Lower leg skin (tissue), 4 donors: ENCODE measurements around the gene PDZD2. TPM values are rescaled to one million over a fixed set of nuclear protein-coding genes. Genes with fewer than 3 reads are reported as not detected.

Experiments used
- DNase-seq, 2 donors: peaks; one replicate each; pipeline ENCODE4 v3.0.0-alpha.2; 2019; ENCODE audit warnings: low spot score in 2 of 2
- H3K4me3 ChIP-seq: fragments of 200-600 bp; sonication (generic); 2 replicates; pipeline ENCODE4 v1.5.1; 2017; ENCODE audit warnings: mild to moderate bottlenecking, low read depth; ENCODE audit not compliant: poor library complexity, severe bottlenecking
- CTCF ChIP-seq, 3 donors: fragments of 450-650 bp; IDR thresholded peaks; one replicate each; pipeline ENCODE4 v1.5.1; 2016; ENCODE audit warnings: antibody characterized with exemption in 3 of 3, mild to moderate bottlenecking in 3 of 3, moderate library complexity in 2 of 3
- POLR2A ChIP-seq, 2 donors: fragments of 450-650 bp; IDR thresholded peaks; one replicate each; pipeline ENCODE4 v1.6.1; 2016 to 2017; ENCODE audit warnings: antibody characterized with exemption in 2 of 2, mild to moderate bottlenecking in 1 of 2, moderate library complexity in 1 of 2
- WGBS, 2 donors: methylation state at CpG; one replicate each; pipeline ENCODE4 v1.1.5; 2018; 5-methylcytosine and 5-hydroxymethylcytosine counted together
- intact Hi-C: fragments of 100-400 bp; cut with DNase I; formaldehyde crosslinking; loops from one replicate; pipeline ENCODE4 v1.15.0; 2023; ENCODE audit warnings: low total_unique reads
- total RNA-seq, 4 donors: library from RNA; depleted of rRNA; stranded (reverse); fragments of >200 nt; gene quantifications; one replicate each; pipeline ENCODE4 v1.1.0, GENCODE V29; 2016

PDZD2 gene
- total RNA-seq, 4 donors from 2014 or later, result 102 to 150 (median 116) TPM

DNA sequence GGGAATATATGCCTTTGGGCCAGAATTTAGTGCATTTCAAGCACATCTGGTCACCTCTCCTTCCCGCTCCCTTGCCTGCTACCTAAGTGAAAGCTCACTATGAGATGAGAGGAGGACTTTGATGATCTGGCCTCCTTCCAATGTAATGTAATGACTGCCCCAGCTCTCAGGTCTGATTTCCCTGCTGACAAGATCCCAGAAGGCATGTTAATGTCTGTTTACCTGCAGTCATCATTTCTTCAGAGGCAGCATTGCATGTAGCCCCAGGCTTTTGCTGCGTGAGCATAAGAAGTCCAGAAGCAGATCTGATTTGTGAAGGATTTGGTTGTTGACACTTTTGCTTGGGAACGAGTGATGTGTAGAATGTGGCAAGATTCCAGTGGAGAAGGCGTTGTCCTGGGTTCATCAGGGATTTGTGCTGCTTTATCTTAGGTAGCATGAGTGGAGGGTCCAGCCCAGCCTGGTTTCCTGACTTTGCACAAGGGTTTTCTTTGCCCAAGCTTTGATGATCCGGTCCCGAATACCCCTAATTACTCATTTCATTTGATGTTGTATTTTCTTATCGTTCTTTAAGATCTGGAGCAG, 342.5 kb downstream of the PDZD2 start:
- TF ChIP-seq POLR2A (IDR thresholded peaks at IDR 0.05) (no peak), CTCF (IDR thresholded peaks at IDR 0.05) (no peak)
- H3K4me3 ChIP-seq, result no peak overlapping the region
- WGBS, 2 donors, result 60% methylated on average over 7 of the region's 7 CpGs
- intact Hi-C loops, result no loop called here
- DNase-seq, result no peak

- 83 to 84% methylated on average over 6 of the region's 6 CpGs for WGBS, 2 donors
- H3K4me3 ChIP-seq, result no peak overlapping the region
- no peak for DNase-seq
- TF ChIP-seq POLR2A (IDR thresholded peaks at IDR 0.05) (no peak), CTCF (IDR thresholded peaks at IDR 0.05) (no peak)
- intact Hi-C loops, result no loop called here
These were observed 343.1 kb downstream of the PDZD2 start for GRCh38 chr5:31982027-31982426.

- WGBS, 2 donors, result 59 to 71% methylated on average over 2 of the region's 2 CpGs
- TF ChIP-seq POLR2A (IDR thresholded peaks at IDR 0.05) (no peak), CTCF (IDR thresholded peaks at IDR 0.05) (no peak)
- no peak overlapping the region for H3K4me3 ChIP-seq
- intact Hi-C loops, result no loop called here
- no peak for DNase-seq
These were observed 343.7 kb downstream of the PDZD2 start for GRCh38 chr5:31982621-31983020.

DNA sequence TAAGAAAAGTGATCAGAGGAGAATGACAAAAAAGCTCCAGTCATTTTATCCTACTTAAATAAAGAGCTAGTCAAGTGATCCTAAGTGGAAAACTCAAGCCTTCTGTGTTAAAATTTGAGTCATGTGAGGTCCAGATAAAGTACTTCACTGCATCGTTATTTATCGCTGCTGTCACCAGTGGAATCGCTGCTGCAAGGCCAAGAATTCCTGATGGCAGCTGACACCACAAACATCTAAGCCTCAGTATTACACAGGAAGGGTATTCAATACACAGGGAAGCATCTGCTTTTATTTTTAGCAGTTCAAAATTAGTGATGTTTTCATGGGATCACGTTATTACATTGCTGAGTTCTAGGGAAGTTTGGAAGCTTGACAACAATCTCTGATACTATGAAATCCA, 344.9 kb downstream of the PDZD2 start:
- TF ChIP-seq POLR2A (IDR thresholded peaks at IDR 0.05) (no peak), CTCF (IDR thresholded peaks at IDR 0.05) (no peak)
- intact Hi-C loops, result no loop called here
- no peak overlapping the region for H3K4me3 ChIP-seq
- WGBS, 2 donors, result 46 to 47% methylated on average over 4 of the region's 4 CpGs
- DNase-seq, result no peak

- intact Hi-C loops, result no loop called here
These were observed 345.8 kb downstream of the PDZD2 start for GRCh38 chr5:31984691-31985090.

More at GRCh38 chr5:31984691-31985090, 345.8 kb downstream of the PDZD2 start:
- TF ChIP-seq POLR2A (IDR thresholded peaks at IDR 0.05) (no peak), CTCF (IDR thresholded peaks at IDR 0.05) (no peak)
- 35 to 96% methylated on average over 1 of the region's 1 CpG for WGBS, 2 donors
- no peak for DNase-seq
- H3K4me3 ChIP-seq, result no peak overlapping the region
